SK-N-SH treated with all-trans-retinoic acid at 6 μM for 48 hours (cell line): ENCODE data around the gene RAB4A.

Experiments used
- ATAC-seq: fragments of 200-7000 bp; cut with Tn5 transposase; 3 replicates; pipeline ENCODE4 v1.9.1; 2020; ENCODE audit warnings: mild to moderate bottlenecking, moderate library complexity
- ARNTL ChIP-seq: fragments of 450-650 bp; formaldehyde crosslinking; IDR thresholded peaks from 2 replicates; pipeline ENCODE4 v1.5.0; 2020; ENCODE audit warnings: low read depth, mild to moderate bottlenecking, moderate library complexity, borderline replicate concordance
- BACH2 ChIP-seq: fragments of 250-450 bp; sonication (Bioruptor Pico); IDR thresholded peaks from 2 replicates; pipeline ENCODE4 v1.9.0; 2021; ENCODE audit warnings: mild to moderate bottlenecking, borderline replicate concordance
- CSDC2 ChIP-seq: fragments of 250-450 bp; sonication (Bioruptor Pico); IDR thresholded peaks from 2 replicates; pipeline ENCODE4 v1.5.0; 2020; ENCODE audit warnings: mild to moderate bottlenecking, moderate library complexity
- ESRRG ChIP-seq: fragments of 250-450 bp; sonication (Bioruptor Pico); IDR thresholded peaks from 2 replicates; pipeline ENCODE4 v1.6.1; 2021; ENCODE audit warnings: mild to moderate bottlenecking
- GLIS3 ChIP-seq: fragments of 250-450 bp; sonication (Bioruptor Pico); IDR thresholded peaks from 2 replicates; pipeline ENCODE4 v1.5.0; 2020; ENCODE audit warnings: mild to moderate bottlenecking, moderate library complexity
- ISL1 ChIP-seq: fragments of 250-450 bp; sonication (Bioruptor Pico); IDR thresholded peaks from 2 replicates; pipeline ENCODE4 v2.1.2; 2022; ENCODE audit warnings: mild to moderate bottlenecking, moderate library complexity
- OSR1 ChIP-seq: fragments of 250-450 bp; sonication (Bioruptor Pico); IDR thresholded peaks from 2 replicates; pipeline ENCODE4 v1.8.0; 2022; ENCODE audit warnings: moderate library complexity, mild to moderate bottlenecking, inconsistent platforms
- PPARA ChIP-seq: fragments of 250-450 bp; sonication (Bioruptor Pico); IDR thresholded peaks from 2 replicates; pipeline ENCODE4 v1.5.0; 2020; ENCODE audit warnings: mild to moderate bottlenecking, borderline replicate concordance
- RARB ChIP-seq: fragments of 250-450 bp; sonication (Bioruptor Pico); IDR thresholded peaks from 2 replicates; pipeline ENCODE4 v1.8.0; 2021; ENCODE audit warnings: mild to moderate bottlenecking, moderate library complexity
- TCF4 ChIP-seq: fragments of 250-450 bp; sonication (Bioruptor Pico); IDR thresholded peaks from 2 replicates; pipeline ENCODE4 v1.8.0; 2021; ENCODE audit warnings: mild to moderate bottlenecking, moderate library complexity, borderline replicate concordance
- TOX ChIP-seq: fragments of 250-450 bp; sonication (Bioruptor Pico); IDR thresholded peaks from 2 replicates; pipeline ENCODE4 v1.8.0; 2021; ENCODE audit warnings: mild to moderate bottlenecking, moderate library complexity, borderline replicate concordance
- ZC3H10 ChIP-seq: fragments of 250-450 bp; sonication (Bioruptor Pico); IDR thresholded peaks from 2 replicates; pipeline ENCODE4 v1.5.1; 2021; ENCODE audit warnings: mild to moderate bottlenecking, moderate library complexity
- ZFP3 ChIP-seq: fragments of 250-450 bp; sonication (Bioruptor Pico); IDR thresholded peaks from 2 replicates; pipeline ENCODE4 v1.5.0; 2020; ENCODE audit warnings: mild to moderate bottlenecking, moderate library complexity
- ZFP30 ChIP-seq: fragments of 450-650 bp; formaldehyde crosslinking; IDR thresholded peaks from 2 replicates; pipeline ENCODE4 v1.5.0; 2022; ENCODE audit warnings: mild to moderate bottlenecking, moderate library complexity
- ZNF565 ChIP-seq: fragments of 450-650 bp; formaldehyde crosslinking; conservative IDR thresholded peaks from 2 replicates; pipeline ENCODE4 v1.5.0; 2020; ENCODE audit warnings: low read depth, mild to moderate bottlenecking, moderate library complexity
- ZNF70 ChIP-seq: fragments of 450-650 bp; formaldehyde crosslinking; IDR thresholded peaks from 2 replicates; pipeline ENCODE4 v1.5.0; 2020; ENCODE audit warnings: mild to moderate bottlenecking, moderate library complexity
- ZNF8 ChIP-seq: fragments of 450-650 bp; formaldehyde crosslinking; IDR thresholded peaks from 2 replicates; pipeline ENCODE4 v1.5.0; 2020; ENCODE audit warnings: mild to moderate bottlenecking, moderate library complexity
- TF ChIP-seq, protein P1 (sequence below): fragments of 250-450 bp; sonication (Bioruptor Pico); IDR thresholded peaks from 2 replicates; pipeline ENCODE4 v1.5.1; 2021; ENCODE audit warnings: mild to moderate bottlenecking, moderate library complexity
- TF ChIP-seq, protein P2 (sequence below): fragments of 250-450 bp; sonication (Bioruptor Pico); IDR thresholded peaks from 2 replicates; pipeline ENCODE4 v1.5.1; 2020; ENCODE audit warnings: low read depth, mild to moderate bottlenecking, moderate library complexity
- TF ChIP-seq, protein P3 (sequence below): fragments of 250-450 bp; sonication (Bioruptor Pico); IDR thresholded peaks from 2 replicates; pipeline ENCODE4 v1.8.0; 2021; ENCODE audit warnings: low read depth, mild to moderate bottlenecking, moderate library complexity, borderline replicate concordance
- TF ChIP-seq, protein P4 (sequence below): fragments of 250-450 bp; sonication (Bioruptor Pico); IDR thresholded peaks from 2 replicates; pipeline ENCODE4 v1.5.0; 2020; ENCODE audit warnings: mild to moderate bottlenecking, moderate library complexity
- TF ChIP-seq, protein P5 (sequence below): fragments of 250-450 bp; sonication (Bioruptor Pico); IDR thresholded peaks from 2 replicates; pipeline ENCODE4 v1.8.0; 2020; ENCODE audit warnings: mild to moderate bottlenecking, moderate library complexity, borderline replicate concordance

RAB4A gene

DNA sequence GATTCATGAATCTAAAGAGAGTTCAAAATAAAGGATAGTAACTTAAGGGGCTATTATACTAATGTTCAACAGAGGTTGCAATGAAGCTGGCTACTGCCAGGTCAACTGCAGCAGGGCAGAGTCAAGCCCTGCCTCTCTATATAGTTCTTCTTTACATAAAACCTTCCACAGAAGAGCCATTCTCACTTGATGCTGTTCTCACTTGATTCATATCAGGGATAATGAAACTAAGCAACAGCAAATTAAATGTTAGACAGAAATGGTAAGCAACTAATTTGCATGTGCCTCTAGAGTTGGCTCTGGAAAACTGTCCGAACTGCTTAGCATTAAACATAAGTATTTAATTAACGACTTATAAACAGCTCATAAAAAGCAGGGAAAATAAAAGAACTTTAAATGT, 54.5 kb downstream of the RAB4A start:
- TF ChIP-seq ESRRG = no peak
- no peak for TF ChIP-seq ARNTL (CRISPR knock-in tag)
- TF ChIP-seq, protein P1, sequence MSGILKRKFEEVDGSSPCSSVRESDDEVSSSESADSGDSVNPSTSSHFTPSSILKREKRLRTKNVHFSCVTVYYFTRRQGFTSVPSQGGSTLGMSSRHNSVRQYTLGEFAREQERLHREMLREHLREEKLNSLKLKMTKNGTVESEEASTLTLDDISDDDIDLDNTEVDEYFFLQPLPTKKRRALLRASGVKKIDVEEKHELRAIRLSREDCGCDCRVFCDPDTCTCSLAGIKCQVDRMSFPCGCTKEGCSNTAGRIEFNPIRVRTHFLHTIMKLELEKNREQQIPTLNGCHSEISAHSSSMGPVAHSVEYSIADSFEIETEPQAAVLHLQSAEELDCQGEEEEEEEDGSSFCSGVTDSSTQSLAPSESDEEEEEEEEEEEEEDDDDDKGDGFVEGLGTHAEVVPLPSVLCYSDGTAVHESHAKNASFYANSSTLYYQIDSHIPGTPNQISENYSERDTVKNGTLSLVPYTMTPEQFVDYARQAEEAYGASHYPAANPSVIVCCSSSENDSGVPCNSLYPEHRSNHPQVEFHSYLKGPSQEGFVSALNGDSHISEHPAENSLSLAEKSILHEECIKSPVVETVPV = no peak
- TF ChIP-seq TOX = no peak
- TF ChIP-seq, protein P2, sequence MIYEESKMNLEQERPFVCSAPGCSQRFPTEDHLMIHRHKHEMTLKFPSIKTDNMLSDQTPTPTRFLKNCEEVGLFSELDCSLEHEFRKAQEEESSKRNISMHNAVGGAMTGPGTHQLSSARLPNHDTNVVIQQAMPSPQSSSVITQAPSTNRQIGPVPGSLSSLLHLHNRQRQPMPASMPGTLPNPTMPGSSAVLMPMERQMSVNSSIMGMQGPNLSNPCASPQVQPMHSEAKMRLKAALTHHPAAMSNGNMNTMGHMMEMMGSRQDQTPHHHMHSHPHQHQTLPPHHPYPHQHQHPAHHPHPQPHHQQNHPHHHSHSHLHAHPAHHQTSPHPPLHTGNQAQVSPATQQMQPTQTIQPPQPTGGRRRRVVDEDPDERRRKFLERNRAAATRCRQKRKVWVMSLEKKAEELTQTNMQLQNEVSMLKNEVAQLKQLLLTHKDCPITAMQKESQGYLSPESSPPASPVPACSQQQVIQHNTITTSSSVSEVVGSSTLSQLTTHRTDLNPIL = no peak
- no peak for TF ChIP-seq ISL1
- no peak for TF ChIP-seq CSDC2 (CRISPR knock-in tag)
- TF ChIP-seq, protein P3, sequence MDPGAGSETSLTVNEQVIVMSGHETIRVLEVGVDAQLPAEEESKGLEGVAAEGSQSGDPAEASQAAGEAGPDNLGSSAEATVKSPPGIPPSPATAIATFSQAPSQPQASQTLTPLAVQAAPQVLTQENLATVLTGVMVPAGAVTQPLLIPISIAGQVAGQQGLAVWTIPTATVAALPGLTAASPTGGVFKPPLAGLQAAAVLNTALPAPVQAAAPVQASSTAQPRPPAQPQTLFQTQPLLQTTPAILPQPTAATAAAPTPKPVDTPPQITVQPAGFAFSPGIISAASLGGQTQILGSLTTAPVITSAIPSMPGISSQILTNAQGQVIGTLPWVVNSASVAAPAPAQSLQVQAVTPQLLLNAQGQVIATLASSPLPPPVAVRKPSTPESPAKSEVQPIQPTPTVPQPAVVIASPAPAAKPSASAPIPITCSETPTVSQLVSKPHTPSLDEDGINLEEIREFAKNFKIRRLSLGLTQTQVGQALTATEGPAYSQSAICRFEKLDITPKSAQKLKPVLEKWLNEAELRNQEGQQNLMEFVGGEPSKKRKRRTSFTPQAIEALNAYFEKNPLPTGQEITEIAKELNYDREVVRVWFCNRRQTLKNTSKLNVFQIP (CRISPR knock-in tag) = no peak
- TF ChIP-seq GLIS3 = no peak
- no peak for TF ChIP-seq ZNF70 (CRISPR knock-in tag)
- TF ChIP-seq OSR1 = no peak
- TF ChIP-seq TCF4 (CRISPR knock-in tag) = no peak
- TF ChIP-seq, protein P4, sequence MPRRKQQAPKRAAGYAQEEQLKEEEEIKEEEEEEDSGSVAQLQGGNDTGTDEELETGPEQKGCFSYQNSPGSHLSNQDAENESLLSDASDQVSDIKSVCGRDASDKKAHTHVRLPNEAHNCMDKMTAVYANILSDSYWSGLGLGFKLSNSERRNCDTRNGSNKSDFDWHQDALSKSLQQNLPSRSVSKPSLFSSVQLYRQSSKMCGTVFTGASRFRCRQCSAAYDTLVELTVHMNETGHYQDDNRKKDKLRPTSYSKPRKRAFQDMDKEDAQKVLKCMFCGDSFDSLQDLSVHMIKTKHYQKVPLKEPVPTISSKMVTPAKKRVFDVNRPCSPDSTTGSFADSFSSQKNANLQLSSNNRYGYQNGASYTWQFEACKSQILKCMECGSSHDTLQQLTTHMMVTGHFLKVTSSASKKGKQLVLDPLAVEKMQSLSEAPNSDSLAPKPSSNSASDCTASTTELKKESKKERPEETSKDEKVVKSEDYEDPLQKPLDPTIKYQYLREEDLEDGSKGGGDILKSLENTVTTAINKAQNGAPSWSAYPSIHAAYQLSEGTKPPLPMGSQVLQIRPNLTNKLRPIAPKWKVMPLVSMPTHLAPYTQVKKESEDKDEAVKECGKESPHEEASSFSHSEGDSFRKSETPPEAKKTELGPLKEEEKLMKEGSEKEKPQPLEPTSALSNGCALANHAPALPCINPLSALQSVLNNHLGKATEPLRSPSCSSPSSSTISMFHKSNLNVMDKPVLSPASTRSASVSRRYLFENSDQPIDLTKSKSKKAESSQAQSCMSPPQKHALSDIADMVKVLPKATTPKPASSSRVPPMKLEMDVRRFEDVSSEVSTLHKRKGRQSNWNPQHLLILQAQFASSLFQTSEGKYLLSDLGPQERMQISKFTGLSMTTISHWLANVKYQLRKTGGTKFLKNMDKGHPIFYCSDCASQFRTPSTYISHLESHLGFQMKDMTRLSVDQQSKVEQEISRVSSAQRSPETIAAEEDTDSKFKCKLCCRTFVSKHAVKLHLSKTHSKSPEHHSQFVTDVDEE (CRISPR knock-in tag) = no peak
- no peak for TF ChIP-seq ZC3H10 (CRISPR knock-in tag)
- ATAC-seq = no peak

DNA sequence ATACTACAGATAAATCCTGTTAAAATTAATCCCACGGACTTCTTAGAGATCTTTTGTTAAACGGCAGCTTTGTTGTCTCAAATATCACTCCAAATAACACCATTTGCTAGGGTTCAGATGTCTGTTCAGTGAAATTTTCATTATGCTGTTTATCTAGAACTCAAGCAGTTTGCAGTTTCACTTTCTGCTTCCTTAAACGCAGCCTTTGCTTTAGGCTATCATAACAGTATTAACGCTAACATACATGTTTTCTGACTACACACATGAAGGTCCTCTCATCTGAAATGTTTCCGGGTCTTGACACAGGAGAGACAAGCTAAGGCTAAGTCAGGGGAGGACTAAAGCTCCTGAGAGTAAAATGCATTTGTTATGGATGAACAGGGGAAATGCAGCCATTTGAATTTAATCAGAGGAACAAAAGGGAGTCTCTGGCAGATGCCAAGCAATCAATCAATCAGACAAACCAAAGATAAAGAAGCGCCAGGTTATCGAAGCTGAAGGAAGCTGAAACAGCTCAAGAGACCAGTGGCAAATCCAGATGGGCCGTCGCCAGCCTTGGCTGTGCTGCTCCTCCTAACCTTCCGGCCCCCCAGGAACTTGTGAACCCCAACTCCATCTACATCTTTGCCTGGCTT, 55.1 kb downstream of the RAB4A start:
- ATAC-seq = no peak
- no peak for TF ChIP-seq TOX
- TF ChIP-seq ZFP3 (CRISPR knock-in tag) = no peak
- TF ChIP-seq RARB (CRISPR knock-in tag) = no peak
- TF ChIP-seq ESRRG = no peak
- TF ChIP-seq CSDC2 (CRISPR knock-in tag) = no peak
- TF ChIP-seq ARNTL (CRISPR knock-in tag) = no peak
- no peak for TF ChIP-seq ZNF70 (CRISPR knock-in tag)
- no peak for TF ChIP-seq BACH2 (CRISPR knock-in tag)
- TF ChIP-seq, protein P3 (CRISPR knock-in tag) = no peak
- TF ChIP-seq, protein P2 = no peak
- TF ChIP-seq PPARA (CRISPR knock-in tag) = no peak
- TF ChIP-seq, protein P4 (CRISPR knock-in tag) = no peak
- TF ChIP-seq ZFP30 (CRISPR knock-in tag) = no peak
- no peak for TF ChIP-seq ZNF8 (CRISPR knock-in tag)
- no peak for TF ChIP-seq ZNF565 (CRISPR knock-in tag)
- TF ChIP-seq, protein P5, sequence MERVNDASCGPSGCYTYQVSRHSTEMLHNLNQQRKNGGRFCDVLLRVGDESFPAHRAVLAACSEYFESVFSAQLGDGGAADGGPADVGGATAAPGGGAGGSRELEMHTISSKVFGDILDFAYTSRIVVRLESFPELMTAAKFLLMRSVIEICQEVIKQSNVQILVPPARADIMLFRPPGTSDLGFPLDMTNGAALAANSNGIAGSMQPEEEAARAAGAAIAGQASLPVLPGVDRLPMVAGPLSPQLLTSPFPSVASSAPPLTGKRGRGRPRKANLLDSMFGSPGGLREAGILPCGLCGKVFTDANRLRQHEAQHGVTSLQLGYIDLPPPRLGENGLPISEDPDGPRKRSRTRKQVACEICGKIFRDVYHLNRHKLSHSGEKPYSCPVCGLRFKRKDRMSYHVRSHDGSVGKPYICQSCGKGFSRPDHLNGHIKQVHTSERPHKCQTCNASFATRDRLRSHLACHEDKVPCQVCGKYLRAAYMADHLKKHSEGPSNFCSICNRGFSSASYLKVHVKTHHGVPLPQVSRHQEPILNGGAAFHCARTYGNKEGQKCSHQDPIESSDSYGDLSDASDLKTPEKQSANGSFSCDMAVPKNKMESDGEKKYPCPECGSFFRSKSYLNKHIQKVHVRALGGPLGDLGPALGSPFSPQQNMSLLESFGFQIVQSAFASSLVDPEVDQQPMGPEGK (CRISPR knock-in tag) = no peak
- no peak for TF ChIP-seq ZC3H10 (CRISPR knock-in tag)
- TF ChIP-seq, protein P1 = no peak
- no peak for TF ChIP-seq TCF4 (CRISPR knock-in tag)
